Measurements from ENCODE around the gene IFNAR2.

IFNAR2 gene

DNA sequence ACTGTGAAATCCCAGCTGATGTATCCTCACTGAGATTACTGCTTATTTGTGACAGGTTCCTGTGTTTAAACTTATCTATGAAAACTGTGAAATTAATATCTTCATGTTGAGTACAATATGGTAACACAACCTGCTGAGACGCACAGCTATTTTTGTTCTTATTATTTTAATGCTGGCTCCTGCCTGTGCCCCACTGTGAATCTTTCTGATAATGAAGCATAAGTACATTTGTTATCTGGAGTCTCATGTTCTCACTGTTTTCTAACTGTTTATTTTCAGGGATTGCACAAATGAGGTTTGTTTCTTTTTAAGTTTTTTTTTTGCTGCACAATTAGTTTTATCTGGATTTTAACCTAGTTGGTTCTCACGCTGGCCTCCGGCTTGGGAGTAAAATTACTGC lies 39.9 kb upstream of the IFNAR2 start:
- Histone ChIP-seq H3K9me3 (ENCODE audit: insufficient read depth, low read length) (no peaks in the 10 kb centered on the region), H3K4me2 (ENCODE audit: low read length) (no peak overlapping the region), H3K9ac (ENCODE audit: low read length) (no peak overlapping the region), H3K27me3 (ENCODE audit: low read depth, low read length) (peaks cover 34% of the 10 kb centered on the region), H3K4me1 (ENCODE audit: low read length) (peaks cover 10% of the 10 kb centered on the region), H4K20me1 (ENCODE audit: insufficient read depth, low read length) (no peaks in the 10 kb centered on the region), H3K79me2 (ENCODE audit: low read length) (no peaks in the 10 kb centered on the region), H3K36me3 (replicated peaks; ENCODE audit: low read depth, low read length) (no peaks in the 10 kb centered on the region), H3K27ac (ENCODE audit: low read length) (no peak overlapping the region), H2AFZ (ENCODE audit: low read depth, low read length) (no peak overlapping the region), H3K4me3 (ENCODE audit: low read length) (no peak overlapping the region)
- no peak for TF ChIP-seq EZH2phosphoT487 (IDR thresholded peaks at IDR 0.05; ENCODE audit: low read depth)
- TF ChIP-seq, protein P1, sequence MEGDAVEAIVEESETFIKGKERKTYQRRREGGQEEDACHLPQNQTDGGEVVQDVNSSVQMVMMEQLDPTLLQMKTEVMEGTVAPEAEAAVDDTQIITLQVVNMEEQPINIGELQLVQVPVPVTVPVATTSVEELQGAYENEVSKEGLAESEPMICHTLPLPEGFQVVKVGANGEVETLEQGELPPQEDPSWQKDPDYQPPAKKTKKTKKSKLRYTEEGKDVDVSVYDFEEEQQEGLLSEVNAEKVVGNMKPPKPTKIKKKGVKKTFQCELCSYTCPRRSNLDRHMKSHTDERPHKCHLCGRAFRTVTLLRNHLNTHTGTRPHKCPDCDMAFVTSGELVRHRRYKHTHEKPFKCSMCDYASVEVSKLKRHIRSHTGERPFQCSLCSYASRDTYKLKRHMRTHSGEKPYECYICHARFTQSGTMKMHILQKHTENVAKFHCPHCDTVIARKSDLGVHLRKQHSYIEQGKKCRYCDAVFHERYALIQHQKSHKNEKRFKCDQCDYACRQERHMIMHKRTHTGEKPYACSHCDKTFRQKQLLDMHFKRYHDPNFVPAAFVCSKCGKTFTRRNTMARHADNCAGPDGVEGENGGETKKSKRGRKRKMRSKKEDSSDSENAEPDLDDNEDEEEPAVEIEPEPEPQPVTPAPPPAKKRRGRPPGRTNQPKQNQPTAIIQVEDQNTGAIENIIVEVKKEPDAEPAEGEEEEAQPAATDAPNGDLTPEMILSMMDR (IDR thresholded peaks at IDR 0.05; ENCODE audit: low read depth, low read length), result no peak

- TF ChIP-seq, protein P1 (IDR thresholded peaks at IDR 0.05; ENCODE audit: low read depth, low read length), result peak; percentile 68
- TF ChIP-seq EZH2phosphoT487 (IDR thresholded peaks at IDR 0.05; ENCODE audit: low read depth), result no peak
- peak overlapping the region; percentile 34 for H3K4me3 ChIP-seq (ENCODE audit: low read length)
- H3K79me2 ChIP-seq (ENCODE audit: low read length), result no peaks in the 10 kb centered on the region
- H3K36me3 ChIP-seq (replicated peaks; ENCODE audit: low read depth, low read length), result no peaks in the 10 kb centered on the region
- peak overlapping the region; percentile 64 for H3K4me2 ChIP-seq (ENCODE audit: low read length)
- H2AFZ ChIP-seq (ENCODE audit: low read depth, low read length), result peak overlapping the region; percentile 44; the same call in 1 of the 2 replicates
- H4K20me1 ChIP-seq (ENCODE audit: insufficient read depth, low read length), result no peaks in the 10 kb centered on the region
- H3K9me3 ChIP-seq (ENCODE audit: insufficient read depth, low read length), result no peaks in the 10 kb centered on the region
- peaks cover 27% of the 10 kb centered on the region for H3K4me1 ChIP-seq (ENCODE audit: low read length)
- H3K27me3 ChIP-seq (ENCODE audit: low read depth, low read length), result no peaks in the 10 kb centered on the region
- H3K9ac ChIP-seq (ENCODE audit: low read length), result no peak overlapping the region
- no peak overlapping the region for H3K27ac ChIP-seq (ENCODE audit: low read length)
These were observed 32.8 kb upstream of the IFNAR2 start for GRCh38 chr21:33196941-33197374.

- H3K79me2 ChIP-seq (ENCODE audit: low read length), result no peaks in the 10 kb centered on the region
- H3K9me3 ChIP-seq (ENCODE audit: insufficient read depth, low read length), result no peaks in the 10 kb centered on the region
- no peaks in the 10 kb centered on the region for H3K36me3 ChIP-seq (replicated peaks; ENCODE audit: low read depth, low read length)
- peaks cover 27% of the 10 kb centered on the region for H3K4me1 ChIP-seq (ENCODE audit: low read length)
- no peaks in the 10 kb centered on the region for H3K27me3 ChIP-seq (ENCODE audit: low read depth, low read length)
- H2AFZ ChIP-seq (ENCODE audit: low read depth, low read length), result no peak overlapping the region
- no peaks in the 10 kb centered on the region for H4K20me1 ChIP-seq (ENCODE audit: insufficient read depth, low read length)
- no peak overlapping the region for H3K4me3 ChIP-seq (ENCODE audit: low read length)
- no peak overlapping the region for H3K4me2 ChIP-seq (ENCODE audit: low read length)
- H3K27ac ChIP-seq (ENCODE audit: low read length), result no peak overlapping the region
- H3K9ac ChIP-seq (ENCODE audit: low read length), result no peak overlapping the region
- no peak for TF ChIP-seq EZH2phosphoT487 (IDR thresholded peaks at IDR 0.05; ENCODE audit: low read depth)
- TF ChIP-seq, protein P1 (IDR thresholded peaks at IDR 0.05; ENCODE audit: low read depth, low read length), result no peak
These were observed 32.2 kb upstream of the IFNAR2 start for GRCh38 chr21:33197496-33197895.

DNA sequence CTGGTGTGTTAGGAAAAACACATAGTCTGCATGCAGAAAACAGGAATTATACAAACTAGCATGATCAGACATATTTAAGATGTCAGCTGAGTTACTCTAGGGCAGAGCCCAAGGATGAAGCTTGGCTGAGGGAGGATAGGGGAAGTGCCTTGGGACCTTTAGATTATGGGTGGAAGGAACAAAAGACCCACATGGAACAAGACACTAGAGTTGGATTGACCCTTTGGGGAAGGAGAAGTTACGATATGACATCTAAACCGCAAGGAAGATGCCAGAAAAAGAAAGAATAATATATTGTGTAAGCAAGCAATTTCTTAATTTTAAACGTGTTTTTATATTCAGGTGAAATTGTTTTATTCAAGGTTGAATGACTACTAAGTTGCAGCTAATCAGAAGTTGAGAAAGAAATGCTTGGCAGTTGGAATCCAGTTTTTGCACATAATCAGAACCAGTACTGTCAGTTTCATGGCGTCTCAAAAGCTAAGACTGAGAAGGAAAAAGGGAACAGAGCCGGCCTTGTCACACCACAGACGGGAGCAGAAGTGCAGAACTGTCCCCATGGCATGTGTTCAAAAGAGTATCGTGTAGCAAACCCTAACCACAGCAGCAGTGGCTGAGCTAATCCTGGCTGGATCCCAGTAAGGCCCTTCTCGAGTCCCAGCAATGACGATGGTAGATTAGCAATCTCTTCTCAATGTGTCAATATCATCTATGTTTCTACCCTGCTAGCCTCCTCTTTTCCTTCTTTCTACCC lies 31.2 kb upstream of the IFNAR2 start:
- TF ChIP-seq, protein P1 (IDR thresholded peaks at IDR 0.05; ENCODE audit: low read depth, low read length), result no peak
- no peak for TF ChIP-seq EZH2phosphoT487 (IDR thresholded peaks at IDR 0.05; ENCODE audit: low read depth)
- H3K27ac ChIP-seq (ENCODE audit: low read length), result no peak overlapping the region
- H3K9ac ChIP-seq (ENCODE audit: low read length), result no peak overlapping the region
- no peaks in the 10 kb centered on the region for H4K20me1 ChIP-seq (ENCODE audit: insufficient read depth, low read length)
- no peak overlapping the region for H3K4me3 ChIP-seq (ENCODE audit: low read length)
- H3K4me1 ChIP-seq (ENCODE audit: low read length), result peaks cover 31% of the 10 kb centered on the region
- no peaks in the 10 kb centered on the region for H3K79me2 ChIP-seq (ENCODE audit: low read length)
- no peaks in the 10 kb centered on the region for H3K36me3 ChIP-seq (replicated peaks; ENCODE audit: low read depth, low read length)
- no peak overlapping the region for H2AFZ ChIP-seq (ENCODE audit: low read depth, low read length)
- no peaks in the 10 kb centered on the region for H3K27me3 ChIP-seq (ENCODE audit: low read depth, low read length)
- H3K4me2 ChIP-seq (ENCODE audit: low read length), result peak overlapping the region; percentile 22
- no peaks in the 10 kb centered on the region for H3K9me3 ChIP-seq (ENCODE audit: insufficient read depth, low read length)

All from OCI-LY3 (cell line).